Effector CD8-positive, alpha-beta T cell (primary cell): ENCODE data around the gene ADCY1.

Source experiments
- DNase-seq: peaks from one replicate; lab custom pipeline; 2025; lab: John Stamatoyannopoulos, UW

ADCY1 gene

DNA sequence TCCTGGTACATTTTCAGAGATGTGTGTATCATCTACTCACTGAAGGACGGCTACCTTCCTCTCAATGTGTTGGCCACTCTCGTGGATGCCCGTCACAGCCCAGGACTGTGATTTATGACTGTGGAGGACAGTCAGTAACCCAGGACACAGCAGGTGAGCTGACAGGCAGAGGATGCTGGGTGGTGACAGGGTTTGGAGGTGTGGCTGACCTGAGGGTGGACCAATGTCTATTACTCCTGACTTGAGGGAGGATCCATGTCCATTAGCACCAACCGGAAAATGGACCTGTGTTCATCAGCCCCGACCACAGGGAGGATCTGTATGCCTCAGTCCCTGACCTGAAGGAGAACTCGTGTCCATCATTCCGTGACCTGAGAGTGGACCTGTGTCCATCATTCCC, 96.1 kb downstream of the ADCY1 start:
- DNase-seq, result no peak

DNA sequence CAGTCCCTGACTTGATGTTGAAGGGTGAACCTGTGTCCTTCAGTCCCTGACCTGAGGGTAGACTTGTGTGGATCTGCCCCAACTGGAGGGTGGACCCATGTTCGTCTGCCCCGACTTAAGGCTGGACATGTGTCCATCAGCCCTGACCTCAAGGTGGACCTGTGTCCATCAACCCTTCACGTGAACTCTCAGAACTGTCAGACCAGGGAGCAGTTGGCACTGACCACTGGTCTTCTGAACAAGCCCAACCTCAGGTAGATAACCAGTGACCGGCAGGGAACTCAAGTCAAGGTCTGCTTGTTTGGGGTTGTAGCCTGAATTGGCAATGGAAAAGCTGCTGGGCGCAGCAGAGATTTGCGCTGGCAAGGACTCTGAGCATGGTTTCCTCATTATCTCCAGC, 96.5 kb downstream of the ADCY1 start:
- no peak for DNase-seq

DNA sequence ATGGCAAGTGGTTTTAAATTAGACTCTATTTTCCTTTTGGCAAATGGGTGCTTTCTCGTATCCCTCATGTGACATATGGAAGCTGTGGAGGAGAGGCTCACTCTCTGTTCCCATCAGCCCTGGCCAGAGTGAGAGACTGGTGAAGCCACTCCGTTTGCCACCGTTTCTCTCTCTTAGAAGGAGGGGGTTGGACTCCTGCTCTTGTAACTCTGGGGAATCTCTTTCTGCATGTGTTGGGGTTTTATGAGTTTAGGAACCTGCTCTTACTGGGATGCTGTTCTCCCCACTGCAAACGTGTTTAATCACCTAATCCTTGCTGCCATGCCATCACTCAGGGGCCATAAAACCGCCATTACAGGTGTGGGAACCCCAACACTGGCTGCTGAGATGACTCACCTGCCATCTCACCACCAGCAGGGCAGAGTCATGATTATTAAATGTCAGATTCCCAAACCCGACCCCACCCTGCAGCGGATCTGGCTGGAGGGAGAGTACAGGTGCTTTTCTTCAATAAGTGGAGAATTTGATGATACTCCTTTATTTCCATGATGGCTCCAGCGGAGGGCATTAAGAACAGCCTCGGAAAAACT, 103.2 kb downstream of the ADCY1 start:
- no peak for DNase-seq

DNA sequence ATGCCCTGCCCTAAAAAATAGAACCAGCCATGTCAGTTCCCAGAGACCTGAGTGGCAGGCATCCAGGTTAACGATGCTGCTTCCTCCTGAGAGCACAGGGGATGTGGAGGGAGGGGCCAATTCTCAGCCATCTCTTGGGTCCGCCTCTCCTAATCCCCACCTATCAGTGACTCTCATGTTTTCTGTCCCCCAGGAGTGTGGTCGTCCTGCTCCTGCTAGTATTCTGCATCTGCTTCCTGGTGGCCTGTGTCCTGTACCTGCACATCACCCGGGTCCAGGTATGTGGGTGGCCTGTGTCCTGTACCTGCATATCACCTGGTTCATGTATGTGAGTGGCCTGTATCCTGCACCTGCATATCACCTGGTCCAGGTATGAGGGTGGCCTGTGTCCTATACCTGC, 105.3 kb downstream of the ADCY1 start:
- DNase-seq, result no peak

DNA sequence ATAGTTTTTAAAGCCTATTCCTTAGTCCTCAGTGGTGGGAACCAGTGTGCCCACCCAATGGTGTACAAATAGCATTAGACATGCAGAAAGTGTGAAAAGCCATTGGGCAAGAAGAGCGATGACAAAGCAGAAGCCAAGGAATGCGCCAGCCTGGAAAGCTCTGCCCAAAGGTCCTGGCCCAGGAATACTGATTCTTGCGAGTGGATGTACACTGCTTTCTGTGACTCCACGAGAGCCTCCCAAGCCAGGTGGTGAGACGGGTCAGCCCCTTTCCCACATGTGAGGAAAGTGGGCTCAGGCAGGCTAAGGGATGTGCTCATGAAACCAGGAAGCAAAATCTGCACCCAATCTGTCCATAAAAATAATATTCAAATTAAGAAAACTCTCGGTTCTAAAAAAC, 106.6 kb downstream of the ADCY1 start:
- DNase-seq, result no peak

DNA sequence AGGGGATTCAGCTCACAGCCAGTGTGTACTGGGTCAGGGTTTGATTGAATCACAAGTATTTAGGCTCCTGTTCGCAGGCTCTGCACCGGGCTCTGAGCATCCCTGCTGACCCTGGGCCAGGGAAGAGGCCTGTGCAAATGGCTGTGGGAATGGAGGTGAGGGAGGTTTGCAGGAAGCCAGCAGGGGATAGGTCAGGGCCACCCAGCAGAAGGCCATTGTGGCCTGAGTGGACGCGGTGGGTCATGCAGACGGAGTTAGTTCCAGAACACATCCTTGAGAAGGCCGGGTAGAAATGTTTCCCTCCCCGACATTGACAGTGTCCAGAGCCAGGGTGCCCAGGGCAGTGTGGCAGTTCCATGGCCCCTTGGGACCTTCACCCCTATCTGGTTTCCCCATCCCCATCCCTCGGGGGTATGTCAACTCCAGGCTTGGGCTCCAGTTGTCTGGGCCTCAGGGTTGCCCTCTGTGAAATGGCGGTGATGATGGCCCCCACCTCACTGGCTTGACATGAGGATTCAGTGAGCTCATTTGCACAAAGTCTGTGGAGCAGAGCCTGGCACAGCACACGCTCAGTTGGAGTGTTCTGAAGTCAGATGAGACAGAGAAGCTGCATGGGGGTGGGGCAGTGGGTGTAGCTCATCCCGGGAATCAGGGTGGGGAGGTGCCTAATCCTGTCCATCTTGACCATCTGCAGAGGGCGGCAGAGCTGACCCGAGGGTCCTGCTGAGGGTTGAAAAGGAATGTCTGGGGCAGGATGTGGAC, 107.6 kb downstream of the ADCY1 start:
- no peak for DNase-seq

DNA sequence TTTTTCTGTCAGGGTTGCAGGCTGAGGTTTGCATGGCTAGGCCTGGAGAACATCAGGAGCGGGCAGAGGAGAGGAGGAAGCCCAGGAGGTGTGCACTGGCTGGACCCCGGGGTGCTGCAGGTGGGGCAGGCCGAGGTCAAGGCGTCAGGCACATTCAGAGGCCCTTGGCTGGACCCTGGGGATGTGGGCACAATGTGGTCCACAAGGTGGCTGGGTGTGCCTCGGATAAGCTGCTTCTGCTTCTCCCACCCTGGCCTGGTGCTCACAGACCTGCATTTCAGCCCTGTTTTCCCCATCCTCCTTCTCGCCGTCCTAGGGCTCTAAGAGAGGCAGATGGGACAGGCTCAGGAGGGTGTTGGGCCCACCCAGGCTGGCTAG, 108.2 kb downstream of the ADCY1 start:
- DNase-seq, result no peak

DNA sequence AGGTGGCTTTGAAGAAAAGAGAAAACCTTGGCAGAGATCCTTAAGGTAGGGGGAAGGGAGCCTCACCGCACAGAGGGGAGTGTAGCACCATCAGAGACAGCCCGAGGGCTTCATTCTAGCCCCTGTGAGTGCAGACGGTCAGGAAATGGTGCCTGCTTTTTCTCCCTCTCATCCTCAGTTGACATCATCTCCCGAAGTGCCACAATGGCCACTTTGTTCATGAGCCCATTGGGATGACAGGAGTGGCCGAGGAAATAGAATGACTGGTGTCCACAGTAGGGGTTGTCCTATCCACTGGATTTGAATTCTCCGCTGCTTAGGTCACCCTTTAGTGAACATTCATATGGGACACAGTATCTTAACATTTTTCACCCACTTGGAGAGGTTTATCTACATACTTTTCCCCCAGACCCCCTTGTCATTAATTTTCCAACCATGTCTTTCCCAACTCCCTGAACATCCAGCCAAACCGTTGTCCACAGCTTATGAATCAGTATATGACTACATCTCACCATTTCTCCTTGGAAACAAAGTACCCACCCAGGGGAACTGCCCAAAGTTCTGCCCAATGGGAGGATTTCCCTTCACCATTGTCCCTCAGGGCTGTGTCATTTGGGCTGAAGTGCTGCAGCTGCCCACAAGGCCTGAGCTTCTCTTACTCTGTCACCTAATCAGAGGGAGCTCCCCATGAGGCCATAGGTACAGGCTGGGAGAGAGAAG, 108.8 kb downstream of the ADCY1 start:
- no peak for DNase-seq

DNA sequence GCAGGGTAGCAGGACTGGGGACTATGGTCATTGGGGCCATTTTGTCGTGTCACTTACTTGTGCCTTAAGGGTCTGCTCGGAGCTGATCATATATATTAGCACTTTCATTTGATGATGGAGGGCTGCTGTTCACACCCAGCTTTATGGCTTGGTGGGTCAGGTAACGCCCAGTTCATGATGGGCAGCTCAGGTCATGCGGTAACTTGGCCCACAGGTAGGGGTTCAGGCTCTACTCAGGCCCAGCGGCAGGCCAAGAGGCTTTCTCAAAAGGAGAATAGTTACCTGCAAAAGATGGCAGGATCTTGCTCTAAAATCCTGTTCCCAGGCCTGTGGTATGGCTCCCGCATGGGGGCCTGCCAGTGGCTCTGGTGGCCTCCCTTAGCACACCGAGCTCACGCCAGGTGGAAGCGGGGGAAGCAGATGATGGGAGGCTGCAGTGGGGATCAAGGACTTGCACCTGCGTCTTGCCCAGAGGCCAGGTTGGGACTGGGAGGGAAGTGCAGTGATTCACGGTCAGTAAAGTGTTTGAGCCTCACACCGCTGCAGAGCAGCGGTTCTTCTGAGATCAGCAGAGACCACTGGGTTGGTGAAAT, 109.5 kb downstream of the ADCY1 start:
- no peak for DNase-seq

DNA sequence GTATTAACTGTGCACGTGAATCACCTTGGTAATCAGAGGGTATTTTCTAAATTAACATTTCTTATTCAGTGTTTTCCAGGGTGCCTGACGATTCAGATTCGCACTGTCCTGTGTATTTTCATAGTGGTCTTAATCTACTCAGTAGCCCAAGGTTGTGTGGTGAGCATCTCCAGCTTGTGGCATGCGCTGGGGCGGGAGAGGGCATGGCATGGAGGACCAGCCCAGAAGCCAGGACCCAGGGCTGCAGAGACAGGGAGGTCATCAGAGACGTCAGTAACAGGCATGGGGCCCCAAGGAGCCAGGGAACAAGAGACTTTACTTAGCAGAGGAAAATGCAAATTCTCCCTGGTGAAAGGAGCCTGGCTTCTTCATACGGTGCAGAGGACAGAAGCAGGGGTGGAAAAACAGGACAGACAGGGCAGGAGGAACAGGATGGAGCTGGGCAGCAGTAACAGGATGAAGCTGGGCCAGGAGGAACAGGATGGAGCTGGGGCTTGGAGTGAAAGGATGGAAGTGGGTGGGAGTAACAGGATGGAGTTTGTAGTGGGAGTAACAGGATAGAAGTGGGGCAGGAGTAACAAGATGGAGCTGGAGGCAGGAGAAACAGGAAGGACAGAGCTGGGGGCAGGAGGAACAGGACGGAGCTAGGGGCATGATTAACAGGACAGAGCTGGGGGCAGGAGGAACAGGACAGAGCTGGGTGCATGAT, 110.9 kb downstream of the ADCY1 start:
- DNase-seq, result no peak

DNA sequence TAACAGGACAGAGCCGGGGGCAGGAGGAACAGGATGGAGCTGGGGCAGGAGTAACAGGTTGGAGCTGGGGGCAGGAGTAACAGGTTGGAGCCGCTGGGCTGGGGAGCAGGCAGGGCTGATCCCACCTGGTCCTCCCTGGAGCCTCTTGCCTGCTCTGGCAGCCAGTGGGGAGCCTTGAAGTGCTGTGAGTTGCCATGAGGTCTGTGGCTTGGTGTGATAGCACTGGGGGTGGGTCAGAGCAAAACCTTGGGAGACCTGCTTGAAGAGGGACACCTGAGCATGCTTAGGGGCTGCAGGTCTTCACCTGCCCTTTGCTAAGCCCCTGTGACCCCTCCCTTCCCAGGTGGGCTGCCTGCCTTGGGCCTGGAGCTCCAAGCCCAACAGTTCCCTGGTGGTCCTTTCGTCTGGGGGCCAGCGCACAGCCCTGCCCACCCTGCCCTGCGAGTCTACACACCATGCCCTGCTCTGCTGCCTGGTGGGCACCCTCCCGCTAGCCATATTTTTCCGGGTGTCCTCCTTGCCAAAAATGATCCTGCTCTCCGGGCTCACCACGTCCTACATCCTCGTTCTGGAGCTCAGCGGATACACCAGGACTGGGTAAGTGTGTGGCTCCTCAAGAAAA, 111.6 kb downstream of the ADCY1 start:
- no peak for DNase-seq

DNA sequence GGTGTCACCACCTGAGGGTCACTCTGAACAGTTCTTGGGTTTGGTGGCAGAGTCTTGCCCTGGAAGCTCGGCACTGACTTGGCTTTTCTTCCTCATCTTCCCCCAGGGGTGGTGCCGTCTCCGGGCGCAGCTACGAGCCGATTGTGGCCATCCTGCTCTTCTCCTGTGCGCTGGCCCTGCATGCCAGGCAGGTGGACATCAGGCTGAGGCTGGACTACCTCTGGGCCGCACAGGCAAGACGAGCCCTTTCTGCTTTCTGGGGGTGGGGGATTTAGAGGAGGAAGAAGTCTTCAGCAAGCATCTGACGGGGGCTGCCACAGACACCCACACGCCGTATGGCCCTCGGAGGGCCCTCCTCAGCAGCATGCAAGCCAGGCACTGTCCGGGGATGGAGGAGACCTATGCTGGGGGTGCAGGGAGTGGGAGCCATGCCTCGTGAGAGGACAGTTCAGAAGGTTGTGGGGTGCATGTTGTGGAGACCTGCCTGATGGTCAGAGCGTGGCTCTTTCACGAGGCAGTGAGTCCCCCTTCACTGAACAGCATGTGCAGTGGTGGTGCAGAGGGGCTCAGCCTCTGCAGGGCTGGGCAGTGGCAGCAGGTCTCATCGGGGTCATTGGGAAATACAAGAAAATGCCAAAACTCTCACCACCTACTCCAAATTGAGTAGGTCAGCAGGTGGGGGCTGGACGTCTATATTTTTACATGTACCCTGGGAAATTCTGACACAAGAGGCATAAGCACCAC, 112.4 kb downstream of the ADCY1 start:
- DNase-seq, result no peak

DNA sequence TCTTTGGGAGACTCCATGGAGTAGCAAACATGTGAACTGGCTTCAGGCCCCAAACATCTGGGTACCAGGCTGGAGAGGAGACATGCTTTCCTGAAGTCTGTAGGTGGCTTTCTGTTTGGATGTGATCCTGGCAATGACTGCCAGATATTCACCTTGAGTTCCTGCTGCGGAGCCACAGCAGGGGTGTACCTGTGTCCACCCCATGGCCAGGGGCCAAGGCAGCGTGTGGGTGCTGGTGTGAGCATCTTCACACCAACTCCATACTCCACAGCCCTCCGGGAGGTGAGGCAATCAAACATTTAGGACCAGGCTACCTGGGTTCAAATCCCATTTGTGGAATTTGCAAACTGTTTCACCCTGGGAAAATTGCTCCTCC, 113.0 kb downstream of the ADCY1 start:
- DNase-seq, result no peak

DNA sequence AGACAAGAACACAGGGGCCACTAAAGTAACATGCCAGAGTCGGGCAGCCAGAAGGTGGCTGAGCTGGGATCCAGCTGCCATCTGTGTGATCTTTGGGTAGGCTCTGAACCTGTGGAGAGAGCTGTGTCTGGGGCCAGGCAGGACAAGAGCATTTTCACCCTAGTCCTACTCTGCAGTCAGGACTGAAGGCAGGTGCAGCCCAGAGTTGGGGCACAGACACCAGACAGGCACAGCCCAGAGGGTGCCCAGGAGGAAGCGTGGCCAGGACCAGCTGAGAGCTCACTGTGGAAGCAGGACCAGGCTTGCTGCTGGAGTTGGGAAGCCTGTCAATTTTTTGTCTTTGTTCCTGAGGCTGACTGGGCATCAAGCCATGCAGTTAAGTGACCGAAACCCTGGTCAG, 113.6 kb downstream of the ADCY1 start:
- DNase-seq, result no peak

DNA sequence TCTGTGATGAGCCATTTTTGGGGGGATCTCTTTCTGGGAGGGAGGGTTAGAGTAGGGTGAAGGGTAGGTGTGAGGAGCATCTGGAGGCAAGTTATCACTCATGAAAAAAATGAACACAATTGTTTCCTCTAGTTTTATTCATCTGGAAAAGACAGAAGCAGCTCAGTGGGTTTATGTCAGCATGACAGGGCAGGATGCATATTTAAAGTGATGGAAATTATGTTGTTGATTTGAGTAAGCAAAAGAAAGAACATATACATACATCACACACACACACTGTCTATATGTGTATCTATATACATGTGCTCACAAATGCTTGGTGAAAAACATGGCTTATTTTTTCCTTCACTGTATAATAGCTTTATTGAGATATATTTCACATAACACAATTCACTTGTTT, 114.2 kb downstream of the ADCY1 start:
- DNase-seq, result no peak

DNA sequence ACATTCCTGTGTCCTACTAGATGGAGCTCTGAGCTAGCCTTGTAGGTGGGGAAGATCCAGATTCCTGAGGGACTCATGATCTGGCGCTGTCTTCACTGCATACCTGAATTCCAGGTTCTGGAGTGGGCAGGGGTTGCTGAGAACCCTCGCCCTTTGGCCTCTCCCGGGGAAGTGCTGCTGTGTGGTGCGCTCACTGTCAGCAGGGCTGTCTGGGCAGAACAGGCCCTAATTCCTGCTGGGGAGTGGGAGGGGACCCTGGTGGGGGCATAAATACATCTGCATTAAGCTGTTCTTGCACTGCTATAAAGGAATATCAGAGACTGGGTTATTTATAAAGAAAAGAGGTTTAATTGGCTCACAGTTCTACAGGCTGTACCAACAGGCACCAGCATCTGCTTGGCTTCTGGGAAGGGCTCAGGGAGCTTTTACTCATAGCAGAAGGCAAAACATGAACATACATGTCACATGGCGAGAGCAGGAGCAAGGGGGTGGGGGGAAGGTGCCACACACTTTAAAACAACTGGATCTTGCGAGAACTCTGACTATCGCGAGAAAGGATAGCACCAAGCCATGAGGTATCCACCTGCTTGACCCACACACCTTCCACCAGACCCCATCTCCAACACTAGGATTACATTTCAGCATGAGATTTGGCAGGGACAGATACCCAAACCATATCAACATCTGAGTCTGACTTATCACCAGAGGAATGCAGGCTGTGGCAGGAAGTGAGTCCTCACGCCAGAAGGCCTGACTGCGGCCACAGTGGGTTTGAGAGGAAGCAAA, 115.0 kb downstream of the ADCY1 start:
- no peak for DNase-seq

DNA sequence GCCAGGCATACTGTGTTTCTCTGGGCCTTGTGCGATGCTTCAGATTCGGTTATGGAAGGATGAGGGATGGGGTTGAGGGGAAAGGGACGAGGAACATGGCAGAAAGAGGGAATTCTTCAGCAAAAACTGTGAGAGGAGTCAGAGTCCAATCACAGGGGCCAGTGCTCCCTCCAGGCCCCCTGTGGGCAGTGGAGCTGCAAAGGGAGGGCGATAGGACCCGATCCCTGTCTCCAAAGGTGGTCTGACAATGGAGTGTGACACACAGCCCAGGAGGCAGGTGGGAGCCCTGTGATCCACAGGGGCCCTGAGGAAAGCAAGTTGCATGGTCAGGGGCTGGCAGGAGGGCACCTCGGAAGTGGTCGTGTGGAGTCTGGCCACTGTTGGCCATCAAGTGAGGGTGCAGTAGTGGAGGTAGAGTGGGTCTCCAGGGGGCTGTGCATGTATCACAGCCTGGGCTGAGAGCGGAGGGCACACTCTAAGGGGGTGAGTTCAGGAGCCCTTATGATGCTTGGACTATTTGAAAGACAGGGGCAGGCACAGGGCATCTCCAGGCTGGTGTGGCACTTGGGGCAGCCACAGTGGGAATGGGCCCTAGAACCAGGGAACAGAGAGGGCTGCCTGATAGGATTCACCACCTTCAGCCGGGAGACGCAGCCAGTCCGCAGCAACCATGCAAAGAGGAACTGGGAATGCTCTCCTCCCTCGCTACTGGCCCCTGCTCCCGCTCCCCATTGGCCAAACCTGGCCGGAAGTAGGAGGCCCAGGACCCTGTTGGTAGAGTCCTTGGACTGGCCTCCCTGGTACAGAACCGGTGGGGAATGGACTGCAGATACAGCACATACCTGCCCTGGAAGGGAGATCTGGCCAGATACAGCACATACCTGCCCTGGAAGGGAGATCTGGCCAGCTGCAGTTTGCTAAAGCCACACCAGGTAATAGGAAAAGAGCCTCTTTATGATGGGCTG, 115.9 kb downstream of the ADCY1 start:
- no peak for DNase-seq

DNA sequence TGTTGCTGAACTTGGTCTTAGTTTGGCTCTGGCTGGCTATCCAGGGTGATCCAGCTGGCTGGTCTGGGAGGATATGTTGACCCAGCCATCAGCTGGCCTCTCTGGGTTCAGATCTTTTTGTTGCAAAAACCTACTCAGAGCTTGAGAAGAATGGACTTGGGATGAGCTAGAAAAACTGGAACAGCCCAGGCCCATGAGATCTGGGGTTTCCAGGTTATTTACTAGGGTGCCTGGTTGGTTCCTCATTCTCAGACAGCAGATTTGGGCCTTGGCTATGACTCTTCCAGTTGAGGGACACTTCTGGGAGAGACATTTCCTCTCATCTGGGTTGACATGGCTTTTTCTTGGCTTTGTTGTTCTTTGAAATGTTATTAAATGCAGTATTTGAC, 116.6 kb downstream of the ADCY1 start:
- no peak for DNase-seq

DNA sequence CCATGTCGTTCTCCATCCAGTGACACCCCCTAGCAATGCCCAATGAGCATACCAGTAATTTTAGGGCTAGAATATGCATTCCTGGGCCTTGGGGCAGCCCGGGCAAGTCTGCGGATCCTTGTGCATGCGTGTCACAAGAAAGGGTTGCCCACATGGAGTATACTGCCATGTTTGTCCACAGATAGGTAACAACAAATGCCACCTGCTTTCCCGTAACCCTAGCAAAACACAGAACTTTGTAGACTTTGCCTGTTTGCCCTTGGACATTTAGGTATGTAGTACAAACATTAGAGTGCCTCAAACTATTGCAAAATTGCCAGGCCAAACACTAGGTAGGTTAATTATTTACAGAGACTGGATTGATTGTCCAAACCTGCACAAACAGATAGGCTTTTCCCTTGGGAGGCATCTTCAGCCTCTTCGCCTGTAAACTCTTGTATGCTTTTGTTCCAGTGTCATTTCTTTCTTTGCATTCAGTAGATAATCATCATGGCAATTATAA, 117.0 kb downstream of the ADCY1 start:
- no peak for DNase-seq
